ENCODE measurements around the gene XYLB.

The XYLB gene

GRCh38 chr3:38454884-38455638 lies 108.5 kb downstream of the XYLB start:
- no peak for DNase-seq (ENCODE audit: low read depth)

- DNase-seq (ENCODE audit: low read depth): no peak
These were observed 109.2 kb downstream of the XYLB start for GRCh38 chr3:38455639-38456430.

GRCh38 chr3:38457111-38458003 lies 110.8 kb downstream of the XYLB start:
- no peak for DNase-seq (ENCODE audit: low read depth)

DNA sequence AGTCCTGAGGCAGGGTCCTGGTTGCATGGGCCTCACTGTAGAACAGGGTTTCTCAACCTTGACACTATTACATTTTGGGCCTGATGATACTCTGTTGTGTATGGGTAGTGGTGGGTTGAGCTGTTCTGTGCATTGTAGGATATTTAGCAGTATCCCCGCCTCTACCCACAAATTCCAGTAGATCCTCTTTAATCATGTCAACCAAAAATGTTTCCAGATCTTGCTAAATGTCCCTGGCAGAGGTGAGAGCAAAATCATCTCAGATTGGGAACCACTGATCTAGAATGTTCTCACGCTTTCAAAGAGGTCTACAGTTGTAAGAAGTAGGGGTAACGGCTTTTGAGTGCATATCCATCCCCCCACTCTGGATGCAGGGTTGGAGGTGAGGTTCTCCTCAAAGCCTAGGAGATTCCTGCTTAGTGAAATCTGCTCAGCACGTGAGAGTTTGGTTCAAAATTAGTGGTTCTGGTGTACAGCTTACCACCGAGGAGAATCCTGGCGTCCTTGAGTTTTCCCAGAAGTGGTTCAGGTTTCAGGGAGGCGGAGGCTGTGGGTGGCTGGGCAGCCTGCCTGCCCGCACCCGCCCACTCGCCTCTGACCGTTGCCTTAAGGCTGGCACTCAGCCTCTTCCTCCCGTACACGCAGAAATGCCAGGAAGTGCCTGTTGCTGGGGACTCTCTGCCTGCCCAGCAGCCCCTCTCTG lies 112.4 kb downstream of the XYLB start:
- no peak for DNase-seq (ENCODE audit: low read depth)

GRCh38 chr3:38459499-38460048 lies 113.0 kb downstream of the XYLB start:
- DNase-seq (ENCODE audit: low read depth): no peak

DNA sequence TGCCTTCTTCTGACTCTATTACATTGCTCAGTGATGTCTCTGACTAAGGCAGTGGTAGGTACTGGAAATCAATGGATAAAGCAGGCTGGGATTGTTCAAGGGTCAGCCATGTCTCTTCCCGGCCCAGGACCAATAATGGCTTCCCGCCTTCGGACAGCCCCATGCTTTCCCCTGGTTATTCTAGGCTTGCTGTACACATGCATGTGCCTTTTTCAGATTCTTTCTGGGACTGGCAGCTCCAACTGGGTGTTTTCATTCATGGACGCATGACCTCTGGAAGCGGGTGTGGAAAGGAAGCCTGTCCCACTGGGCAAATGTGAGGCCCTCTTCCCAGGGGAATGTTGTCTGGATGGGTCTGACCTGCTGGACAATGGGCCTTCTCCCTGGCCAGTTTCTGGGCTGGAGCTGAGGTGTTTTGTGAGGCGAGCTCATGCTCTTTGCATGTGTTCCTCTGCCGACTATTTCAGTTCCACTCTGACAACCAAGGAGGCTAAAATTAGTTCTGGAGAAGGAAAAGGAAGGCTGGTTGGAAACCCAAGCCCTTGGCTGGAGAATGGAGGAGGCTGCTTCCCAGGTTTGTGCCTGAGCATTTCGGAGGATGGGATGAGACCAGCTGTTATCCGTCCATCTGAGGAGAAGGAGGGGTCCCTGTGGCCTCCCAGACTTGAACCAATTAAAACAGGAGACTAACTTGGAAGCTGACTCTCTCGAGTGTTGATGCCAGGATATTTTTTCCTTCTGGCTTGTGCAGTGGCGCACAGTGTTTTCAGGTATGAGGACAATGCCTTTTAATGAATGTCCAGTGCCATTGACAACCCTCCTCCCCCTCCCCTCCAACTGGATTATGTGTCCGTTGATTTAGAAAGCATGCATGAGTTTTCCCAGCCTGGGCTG lies 114.0 kb downstream of the XYLB start:
- DNase-seq (ENCODE audit: low read depth): no peak

All from stimulated activated CD4-positive, alpha-beta T cell treated with anti-CD3 and anti-CD28 coated beads, Interleukin-2, amount 100 ng/mL, for 4 hours (primary cell).